ENCODE data around the gene NOC2L.

- TF ChIP-seq CTCF (IDR thresholded peaks at IDR 0.05; ENCODE audit: low read length) (no peak), EZH2phosphoT487 (IDR thresholded peaks at IDR 0.05; ENCODE audit: low read length) (no peak)
These were observed 5.3 kb downstream of the NOC2L start for GRCh38 chr1:953524-954320.
